Measurements from ENCODE around the gene HJV.
"Not testable (repeated sequence)": the region's sequence is repeated elsewhere in the genome, so short reads cannot be mapped to it uniquely, and the experiment has no call there.

HJV gene, protein sequence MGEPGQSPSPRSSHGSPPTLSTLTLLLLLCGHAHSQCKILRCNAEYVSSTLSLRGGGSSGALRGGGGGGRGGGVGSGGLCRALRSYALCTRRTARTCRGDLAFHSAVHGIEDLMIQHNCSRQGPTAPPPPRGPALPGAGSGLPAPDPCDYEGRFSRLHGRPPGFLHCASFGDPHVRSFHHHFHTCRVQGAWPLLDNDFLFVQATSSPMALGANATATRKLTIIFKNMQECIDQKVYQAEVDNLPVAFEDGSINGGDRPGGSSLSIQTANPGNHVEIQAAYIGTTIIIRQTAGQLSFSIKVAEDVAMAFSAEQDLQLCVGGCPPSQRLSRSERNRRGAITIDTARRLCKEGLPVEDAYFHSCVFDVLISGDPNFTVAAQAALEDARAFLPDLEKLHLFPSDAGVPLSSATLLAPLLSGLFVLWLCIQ

GRCh38 chr1:146021622-146022402, at the start of gene HJV:
Gene HJV (minus strand): TSS chr1:146021735. CDS start chr1:146020231, 1,504 bp downstream.
- no peak for DNase-seq (ENCODE audit: low read depth)

GRCh38 chr1:146059148-146059547, 37.6 kb upstream of the HJV start:
- DNase-seq (ENCODE audit: low read depth), result peak; percentile 20

GRCh38 chr1:146051852-146052676, 30.5 kb upstream of the HJV start:
- DNase-seq (ENCODE audit: low read depth), result peak; percentile 97

- no peak for DNase-seq (ENCODE audit: low read depth)
These were observed 29.9 kb upstream of the HJV start for GRCh38 chr1:146051452-146051851.

- DNase-seq (ENCODE audit: low read depth), result not testable (repeated sequence)
These were observed 29.1 kb upstream of the HJV start for GRCh38 chr1:146050652-146050963.

GRCh38 chr1:146049866-146050651, 28.5 kb upstream of the HJV start:
- not testable (repeated sequence) for DNase-seq (ENCODE audit: low read depth)

DNA sequence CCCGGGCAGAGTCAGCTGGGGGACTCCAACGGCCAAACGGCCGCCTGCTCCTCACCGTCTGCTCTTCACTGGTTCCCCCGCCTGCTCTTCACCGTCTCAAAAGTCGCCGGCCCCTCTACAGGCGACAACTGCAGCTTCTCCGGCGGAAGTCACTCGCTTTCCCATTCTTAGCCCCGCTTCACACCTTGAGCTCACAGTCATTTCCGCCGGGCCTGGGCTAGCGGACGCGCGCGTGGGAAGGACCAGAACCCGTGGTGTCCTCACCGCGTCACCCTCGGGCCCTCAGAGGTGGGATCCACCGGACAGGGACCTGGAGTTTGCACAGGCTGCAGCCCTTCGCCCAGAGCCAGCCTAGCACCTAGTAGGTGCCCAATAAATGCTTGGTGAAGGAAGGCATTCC, 27.9 kb upstream of the HJV start:
- DNase-seq (ENCODE audit: low read depth), result no peak

GRCh38 chr1:146048514-146049115, 27.1 kb upstream of the HJV start:
- peak; percentile 57 for DNase-seq (ENCODE audit: low read depth)

DNA sequence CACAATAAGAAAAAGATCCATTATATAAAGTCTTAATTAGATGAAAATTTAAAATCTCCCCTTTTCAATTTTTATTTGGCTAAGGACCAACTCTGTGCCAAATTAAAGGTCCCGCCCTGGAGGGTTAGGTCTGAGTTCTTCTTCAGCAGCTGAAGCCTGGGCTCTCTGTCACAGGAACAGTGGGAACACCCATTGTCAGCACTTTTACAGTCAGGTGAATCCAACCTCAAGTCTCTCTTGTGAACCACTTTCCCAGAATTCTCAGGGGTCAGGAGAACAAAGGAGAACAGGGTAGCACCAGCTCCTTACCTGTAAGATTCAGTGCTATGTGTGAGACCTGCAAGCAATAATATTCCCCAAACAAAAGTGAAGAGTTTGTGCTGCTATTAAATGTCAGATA, 25.1 kb upstream of the HJV start:
- no peak for DNase-seq (ENCODE audit: low read depth)

DNA sequence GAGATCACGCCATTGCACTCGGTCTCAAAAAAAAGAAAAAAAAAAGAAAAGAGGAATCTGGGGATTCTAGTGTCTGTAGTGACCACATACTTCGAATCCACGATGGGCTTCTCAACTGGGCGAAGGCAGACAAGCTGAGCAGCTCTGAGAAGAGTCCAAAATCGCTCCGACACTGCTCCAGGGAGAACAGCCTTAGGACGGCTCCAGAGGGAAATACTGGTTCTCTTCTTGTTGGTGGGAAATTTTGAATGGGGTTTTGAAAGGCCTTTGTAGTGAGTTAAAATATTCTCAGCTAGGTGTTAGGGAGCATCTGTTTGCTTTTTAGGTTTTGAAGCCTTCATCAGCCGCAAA, 18.3 kb upstream of the HJV start:
- no peak for DNase-seq (ENCODE audit: low read depth)

DNA sequence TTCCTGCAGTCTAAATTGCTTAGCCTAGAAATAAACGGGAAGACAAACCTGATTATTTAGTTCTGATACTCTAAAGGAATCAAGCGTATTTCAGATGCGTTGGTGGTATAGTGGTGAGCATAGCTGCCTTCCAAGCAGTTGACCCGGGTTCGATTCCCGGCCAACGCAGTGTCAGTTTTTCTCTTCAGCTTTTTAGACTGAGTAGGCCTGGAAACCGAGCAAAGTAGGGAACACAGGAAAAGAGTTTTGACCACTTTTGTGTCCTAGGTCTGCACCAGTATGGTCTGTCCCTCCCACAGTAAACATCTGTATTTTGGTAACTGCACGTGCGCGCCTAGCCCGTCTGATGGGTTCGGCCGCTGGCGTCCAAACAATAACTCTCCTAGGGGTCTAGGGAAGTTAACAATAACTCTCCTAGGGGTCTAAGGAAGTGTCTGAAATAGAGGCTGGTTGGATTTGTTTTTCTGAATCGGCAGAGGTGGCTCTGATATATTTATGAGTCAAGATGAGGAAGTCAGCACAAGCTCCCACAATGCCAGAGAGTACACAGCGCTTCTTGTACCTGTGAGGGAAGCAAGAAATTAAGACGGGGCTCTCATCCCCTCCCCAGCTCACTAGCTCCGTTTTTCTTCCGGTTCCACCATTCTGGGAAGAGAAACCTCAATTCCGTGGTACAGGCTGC, 15.6 kb upstream of the HJV start:
- peak; percentile 84 for DNase-seq (ENCODE audit: low read depth)

- DNase-seq (ENCODE audit: low read depth), result no peak
These were observed 14.9 kb upstream of the HJV start for GRCh38 chr1:146036241-146036964.

DNA sequence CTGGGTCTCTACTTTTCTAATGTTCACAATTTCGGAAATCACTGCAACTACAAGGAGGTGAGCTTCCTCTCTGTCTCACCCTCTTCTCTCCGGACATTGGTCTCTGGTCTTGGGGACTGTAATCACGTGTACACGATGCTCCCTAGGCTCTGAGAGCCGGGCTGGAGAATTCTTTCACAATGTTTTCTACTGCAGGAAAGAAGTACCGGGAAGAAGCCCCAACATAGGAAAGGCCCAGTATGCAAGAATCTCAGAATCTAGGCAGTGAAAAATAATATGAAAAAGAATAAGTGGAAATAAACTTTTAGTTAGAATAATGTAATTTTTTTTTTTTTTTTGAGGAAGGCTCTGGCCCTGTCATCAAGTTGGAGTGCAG, 13.5 kb upstream of the HJV start:
- peak; percentile 45 for DNase-seq (ENCODE audit: low read depth)

- peak; percentile 54 for DNase-seq (ENCODE audit: low read depth)
These were observed 11.2 kb upstream of the HJV start for GRCh38 chr1:146032631-146033219.

- DNase-seq (ENCODE audit: low read depth), result no peak
These were observed 9.9 kb upstream of the HJV start for GRCh38 chr1:146031476-146031875.

GRCh38 chr1:146029117-146029516, 7.6 kb upstream of the HJV start:
- DNase-seq (ENCODE audit: low read depth), result no peak

DNA sequence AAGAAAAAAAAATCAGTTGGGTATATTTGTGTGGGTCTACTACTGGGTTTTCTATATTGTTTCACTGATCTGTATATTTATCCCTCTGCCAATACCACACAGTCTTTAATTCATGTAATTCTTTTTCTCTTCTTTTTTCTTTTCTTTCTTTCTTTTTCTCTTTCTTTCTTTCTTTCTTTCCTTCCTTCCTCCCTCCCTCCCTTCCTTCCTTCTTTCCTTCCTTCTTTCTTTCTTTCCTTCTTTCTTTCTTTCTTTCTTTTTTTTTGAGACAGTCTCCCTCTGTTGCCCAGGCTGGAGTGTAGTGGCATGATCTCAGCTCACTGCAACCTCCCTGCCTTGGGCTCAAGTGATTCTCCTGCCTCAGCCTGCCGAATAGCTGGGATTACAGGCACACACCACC, 5.1 kb upstream of the HJV start:
- not testable (repeated sequence) for DNase-seq (ENCODE audit: low read depth)

DNA sequence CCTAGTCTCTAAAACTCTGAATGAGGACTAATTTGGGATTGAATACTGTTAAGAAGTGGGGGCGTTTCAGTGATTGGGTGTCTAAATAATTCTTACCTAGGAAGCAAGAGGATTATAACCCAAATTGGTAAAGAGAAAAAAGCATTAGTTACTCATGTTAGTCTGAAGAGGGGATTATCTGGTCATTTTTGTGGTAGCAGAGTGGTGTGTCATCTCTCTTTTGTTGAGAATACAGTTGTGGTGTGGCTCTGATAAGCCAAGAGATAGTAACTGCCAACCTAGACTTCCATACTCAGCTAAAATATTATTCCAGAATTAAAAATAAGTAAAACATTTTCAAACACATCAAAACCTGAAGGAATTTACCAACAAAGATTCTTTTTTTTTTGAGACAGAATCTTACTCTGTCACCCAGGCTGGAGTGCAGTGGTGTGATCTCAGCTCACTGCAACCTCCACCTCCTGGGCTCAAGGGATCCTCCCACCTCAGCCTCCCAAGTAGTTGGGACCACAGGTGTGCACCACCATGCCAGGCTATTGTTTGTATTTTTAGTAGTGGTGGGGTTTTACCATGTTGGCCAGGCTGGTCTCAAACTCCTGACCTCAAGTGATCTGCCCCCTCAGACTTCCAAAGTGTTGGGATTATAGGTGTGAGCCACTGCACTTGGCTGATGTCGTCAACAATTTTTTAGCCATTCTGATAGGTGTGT, 4.4 kb upstream of the HJV start:
- DNase-seq (ENCODE audit: low read depth), result peak; percentile 55

Measured in amniotic epithelial cell (primary cell).